Endothelial cell of umbilical vein (primary cell): ENCODE measurements around the gene C1orf105. TPM values are rescaled to one million over a fixed set of nuclear protein-coding genes. Genes with fewer than 3 reads are reported as not detected.

Experiments
- BruUV-seq: library from RNA; stranded (reverse); fragments of 400-500 nt; replicated peaks from 2 replicates; lab custom pipeline; 2021; lab: Mats Ljungman, UMichigan
- CTCF ChIA-PET: fragments of 300-600, 350-600 bp; sonication (Branson Sonifier 250); formaldehyde crosslinking; loops from one replicate; lab custom pipeline; 2021; ENCODE audit warnings: antibody characterized with exemption, inconsistent platforms; lab: Charles Lee
- POLR2A ChIA-PET: fragments of 300-600, 350-600 bp; sonication (Branson Sonifier 250); formaldehyde crosslinking; loops from one replicate; lab custom pipeline; 2021; ENCODE audit warnings: antibody characterized with exemption, inconsistent platforms; lab: Charles Lee
- DNase-seq: peaks from one replicate; pipeline ENCODE4 v3.0.0-alpha.2; 2011; ENCODE audit warnings: low read depth, low spot score
- FAIRE-seq: peaks from 2 replicates; lab custom pipeline; 2011; peaks lifted over from hg19 to GRCh38; lab: Jason Lieb, UNC
- H2AFZ ChIP-seq: 2 replicates; pipeline ENCODE4 v1.6.0; 2012; ENCODE audit warnings: low read depth, low read length, control low read depth, inconsistent platforms
- H3K27ac ChIP-seq: 2 replicates; pipeline ENCODE4 v1.5.1; 2011; ENCODE audit warnings: low read depth, mild to moderate bottlenecking, control low read depth, low read length, moderate library complexity; ENCODE audit not compliant: insufficient read depth
- H3K27me3 ChIP-seq, 2 experiments: 2 replicates each; pipeline versions ENCODE4 v1.6.0 to v1.6.1; 2011; ENCODE audit warnings: low read length in 2 of 2, mixed read lengths in 1 of 2; ENCODE audit not compliant: control insufficient read depth in 2 of 2, insufficient read depth in 2 of 2
- H3K36me3 ChIP-seq, 2 experiments: 2 replicates in 1 of 2; 3 replicates in 1 of 2; pipeline ENCODE4 v1.5.1; 2011; ENCODE audit warnings: low read length in 2 of 2, mild to moderate bottlenecking in 1 of 2, moderate library complexity in 1 of 2; ENCODE audit not compliant: control insufficient read depth in 2 of 2, insufficient read depth in 2 of 2; ENCODE audit errors: extremely low read depth in 1 of 2
- H3K4me1 ChIP-seq: 3 replicates; pipeline ENCODE4 v1.5.1; 2011; ENCODE audit warnings: mild to moderate bottlenecking, low read length; ENCODE audit not compliant: control insufficient read depth, insufficient read depth; ENCODE audit errors: extremely low read depth
- H3K4me2 ChIP-seq: 2 replicates; pipeline ENCODE4 v1.6.1; 2011; ENCODE audit warnings: low read length, control low read depth, mixed read lengths; ENCODE audit not compliant: insufficient read depth
- H3K4me3 ChIP-seq, 3 experiments: fragments of 200-600 bp in 1 of 3; sonication (generic), shearing (Covaris generic) in 1 of 3; replicated peaks in 1 of 3; 2 replicates each; pipeline ENCODE4 v1.5.1; 2011 to 2016; ENCODE audit warnings: control low read depth in 3 of 3, low read length in 3 of 3, mild to moderate bottlenecking in 2 of 3, inconsistent platforms in 1 of 3, low read depth in 1 of 3, moderate library complexity in 1 of 3; ENCODE audit not compliant: insufficient read depth in 1 of 3
- H3K79me2 ChIP-seq: 2 replicates; pipeline ENCODE4 v1.6.0; 2012; ENCODE audit warnings: low read length, inconsistent platforms; ENCODE audit not compliant: control insufficient read depth, insufficient read depth
- H3K9ac ChIP-seq: replicated peaks from 2 replicates; pipeline ENCODE3; 2011; ENCODE audit warnings: low read length, control low read depth; ENCODE audit not compliant: insufficient read depth; ENCODE audit errors: extremely low read depth
- H3K9me1 ChIP-seq: replicated peaks from 3 replicates; pipeline ENCODE4 v1.6.0; 2011; ENCODE audit warnings: mild to moderate bottlenecking, low read length; ENCODE audit not compliant: control insufficient read depth, insufficient read depth; ENCODE audit errors: extremely low read depth
- H3K9me3 ChIP-seq: replicated peaks from 2 replicates; pipeline ENCODE4 v1.5.1; 2012; ENCODE audit warnings: low read length, inconsistent platforms; ENCODE audit not compliant: control insufficient read depth, insufficient read depth
- H4K20me1 ChIP-seq: replicated peaks from 2 replicates; pipeline ENCODE3; 2011; ENCODE audit warnings: mild to moderate bottlenecking, low read length; ENCODE audit not compliant: control insufficient read depth, insufficient read depth; ENCODE audit errors: extremely low read depth
- CTCF ChIP-seq, 2 donors: IDR thresholded peaks; 1 replicate in 1 of 2; 2 replicates in 1 of 2; pipeline ENCODE4 v1.5.1; 2011; ENCODE audit warnings: low read length in 2 of 2, mild to moderate bottlenecking in 2 of 2, moderate library complexity in 2 of 2, control low read depth in 1 of 2, inconsistent platforms in 1 of 2, low read depth in 1 of 2; ENCODE audit not compliant: insufficient read depth in 1 of 2; ENCODE audit errors: extremely low read depth in 1 of 2
- EZH2 ChIP-seq: IDR thresholded peaks from 2 replicates; pipeline ENCODE4 v1.6.1; 2012; ENCODE audit warnings: borderline replicate concordance, low read depth, mild to moderate bottlenecking, moderate library complexity, low read length, inconsistent platforms; ENCODE audit not compliant: severe bottlenecking
- FOS ChIP-seq: IDR thresholded peaks from 2 replicates; pipeline ENCODE4 v1.6.1; 2011; ENCODE audit warnings: mild to moderate bottlenecking, low read length, moderate library complexity, borderline replicate concordance; ENCODE audit not compliant: insufficient read depth
- GATA2 ChIP-seq: IDR thresholded peaks from 2 replicates; pipeline ENCODE4 v1.7.0; 2011; ENCODE audit warnings: low read depth, mild to moderate bottlenecking, moderate library complexity, mixed read lengths, low read length; ENCODE audit not compliant: insufficient read length, insufficient read depth
- JUN ChIP-seq: IDR thresholded peaks from 2 replicates; pipeline ENCODE4 v1.6.1; 2011; ENCODE audit warnings: borderline replicate concordance, low read depth; ENCODE audit not compliant: insufficient read length, insufficient read depth
- MAX ChIP-seq: IDR thresholded peaks from 2 replicates; pipeline ENCODE4 v1.6.1; 2011; ENCODE audit not compliant: insufficient read depth, insufficient read length
- MYC ChIP-seq: IDR thresholded peaks from one replicate; pipeline ENCODE4 v1.6.1; 2011; ENCODE audit warnings: mild to moderate bottlenecking, low read depth, low read length
- POLR2A ChIP-seq: IDR thresholded peaks from 2 replicates; pipeline ENCODE4 v1.6.1; 2012; ENCODE audit warnings: low read depth, mild to moderate bottlenecking, control low read depth, low read length
- POLR2AphosphoS5 ChIP-seq: IDR thresholded peaks from 2 replicates; pipeline ENCODE4 v1.6.1; 2012; ENCODE audit warnings: low read depth, mild to moderate bottlenecking, control low read depth, low read length, moderate library complexity; ENCODE audit not compliant: insufficient read depth
- dilution Hi-C: fragments of 300-500 bp; cut with MboI; formaldehyde crosslinking; loops from one replicate; pipeline ENCODE4 v1.15.0; 2019; ENCODE audit warnings: low sequenced_read_pairs; ENCODE audit not compliant: extremely low pct_ligation_motif_present
- intact Hi-C: fragments of 100-400 bp; cut with micrococcal nuclease; formaldehyde crosslinking; loops from one replicate; pipeline ENCODE4 v1.10.0; 2022
- polyA plus RNA-seq, 4 experiments: library from polyadenylated mRNA; depleted of rRNA in 3 of 4; stranded (reverse) in 3 of 4; unstranded in 1 of 4; fragments of >200 nt; gene quantifications; 2 replicates each; pipeline versions ENCODE4 v1.2.1 to v1.2.3, GENCODE V29; 2011 to 2012; ENCODE audit warnings: missing spikeins in 1 of 4
- total RNA-seq: library from RNA; stranded (reverse); gene quantifications from 2 replicates; pipeline ENCODE4 v1.2.3, GENCODE V29; 2021

The C1orf105 gene
- total and polyA plus RNA-seq, 2 donors (not counting 3 experiments of a cell fraction or from before 2014, with no cell fraction given), result not detected

GRCh38 chr1:172398193-172398592 lies 22.3 kb upstream of the C1orf105 start:
- FAIRE-seq, result no peak
- Histone ChIP-seq H3K27me3 (no peaks in the 10 kb centered on the region), H3K4me2 (no peak overlapping the region), H3K4me1 (peaks cover 23% of the 10 kb centered on the region), H2AFZ (no peak overlapping the region), H3K9me3 (no peaks in the 10 kb centered on the region), H3K9me1 (no peaks in the 10 kb centered on the region), H3K36me3 (no peaks in the 10 kb centered on the region), H3K4me3 (no peak overlapping the region), H4K20me1 (no peaks in the 10 kb centered on the region), H3K27ac (no peak overlapping the region), H3K79me2 (no peaks in the 10 kb centered on the region), H3K9ac (no peak overlapping the region)
- CTCF ChIA-PET, result interaction anchor here (0.6 to 5.1 kb wide), 10 partner anchors 18 to 395 kb away, joined by 3 to 142 read pairs (median 4); no protein-coding TSS in a partner anchor
- POLR2A ChIA-PET, result no interaction called here
- dilution Hi-C loops (no loop called here), intact Hi-C loops (loop anchor here (2.0 kb wide), 1 partner anchor 217 kb away; no protein-coding TSS in a partner anchor)
- no TSS peak for BruUV-seq
- TF ChIP-seq MYC (no peak), JUN (no peak), GATA2 (no peak), FOS (no peak), EZH2 (no peak), CTCF (IDR thresholded peaks at IDR 0.05; ENCODE audit: extremely low read depth in 1 of 2, insufficient read depth in 1 of 2, low read depth in 1 of 2, low read length in 2 of 2) (no peak), POLR2AphosphoS5 (no peak), POLR2A (no peak), MAX (no peak)
- DNase-seq, result no peak
